HCT116 (cell line): Measurements from ENCODE around the gene GPLD1. TPM values are rescaled to one million over a fixed set of nuclear protein-coding genes. Genes with fewer than 3 reads are reported as not detected.

ENCODE experiments used
- ATAC-seq: fragments of 200-7000 bp; cut with Tn5 transposase; 2 replicates; pipeline ENCODE4 v1.9.1; 2020; ENCODE audit warnings: mild to moderate bottlenecking, moderate library complexity
- BruUV-seq: library from RNA; stranded (reverse); fragments of 400-500 nt; replicated peaks from 2 replicates; lab custom pipeline; 2021; lab: Mats Ljungman, UMichigan
- CTCF ChIA-PET: fragments of 300-600 bp; sonication (Branson Sonifier 250); formaldehyde crosslinking; loops from one replicate; lab custom pipeline; 2021; ENCODE audit warnings: antibody characterized with exemption; lab: Charles Lee
- POLR2A ChIA-PET: fragments of 300-600, 350-600 bp; sonication (Branson Sonifier 250); formaldehyde crosslinking; loops from one replicate; lab custom pipeline; 2021; ENCODE audit warnings: antibody characterized with exemption; lab: Charles Lee
- RAD21 ChIA-PET, 2 experiments: fragments of 300-600 bp; sonication (Branson Sonifier 250); formaldehyde crosslinking; loops; one replicate each; lab custom pipeline; 2023; ENCODE audit warnings: low total read pairs in 2 of 2; ENCODE audit not compliant: uncharacterized antibody in 2 of 2, unreplicated experiment in 2 of 2, low non-redundant PET in 1 of 2; lab: Charles Lee
- DNase-seq: peaks from one replicate; pipeline ENCODE4 v3.0.0-alpha.2; 2010; ENCODE audit warnings: low read depth, low spot score
- H2AFZ ChIP-seq: fragments of 200-600 bp; shearing (Covaris generic), sonication (generic); 2 replicates; pipeline ENCODE4 v1.6.1; 2017; ENCODE audit warnings: low read depth, mixed run types, mixed read lengths, antibody characterized with exemption, low read length; ENCODE audit not compliant: poor library complexity, severe bottlenecking
- H3K27ac ChIP-seq: 2 replicates; pipeline ENCODE4 v1.5.1; 2012; ENCODE audit warnings: low read depth, low read length
- H3K27me3 ChIP-seq: fragments of 200-600 bp; sonication (generic); 2 replicates; pipeline ENCODE4 v1.6.1; 2016; ENCODE audit warnings: mixed run types, low read length, mixed read lengths; ENCODE audit not compliant: insufficient read depth
- H3K36me3 ChIP-seq, 2 experiments: fragments of 200-500 bp in 1 of 2; fragments of 200-600 bp in 1 of 2; sonication (Bioruptor generic) in 1 of 2; sonication (generic) in 1 of 2; 2 replicates each; pipeline versions ENCODE4 v1.5.1 to v1.6.1; 2014 to 2016; ENCODE audit warnings: low read length in 2 of 2, inconsistent platforms in 1 of 2, mixed read lengths in 1 of 2, mixed run types in 1 of 2; ENCODE audit not compliant: insufficient read depth in 2 of 2, control insufficient read depth in 1 of 2
- H3K4me1 ChIP-seq, 2 experiments: fragments of 200-600 bp in 1 of 2; sonication (generic) in 1 of 2; 2 replicates each; pipeline versions ENCODE4 v1.5.1 to v1.6.1; 2012 to 2017; ENCODE audit warnings: low read length in 2 of 2, inconsistent platforms in 1 of 2, mild to moderate bottlenecking in 1 of 2, mixed read lengths in 1 of 2, mixed run types in 1 of 2, moderate library complexity in 1 of 2; ENCODE audit not compliant: insufficient read depth in 2 of 2, control insufficient read depth in 1 of 2
- H3K4me2 ChIP-seq: fragments of 200-600 bp; sonication (generic); 2 replicates; pipeline ENCODE4 v1.6.1; 2017; ENCODE audit warnings: mixed run types, low read length, mixed read lengths
- H3K4me3 ChIP-seq, 2 experiments: fragments of 200-600 bp in 1 of 2; sonication (generic) in 1 of 2; replicated peaks in 1 of 2; 2 replicates each; pipeline ENCODE4 v1.5.1; 2011 to 2016; ENCODE audit warnings: low read length in 2 of 2, control low read depth in 1 of 2, low read depth in 1 of 2, mild to moderate bottlenecking in 1 of 2, mixed read lengths in 1 of 2, mixed run types in 1 of 2
- H3K79me2 ChIP-seq: fragments of 200-600 bp; sonication (generic); 2 replicates; pipeline ENCODE4 v1.6.1; 2017; ENCODE audit warnings: mild to moderate bottlenecking, mixed run types, low read length, moderate library complexity, mixed read lengths; ENCODE audit not compliant: insufficient read depth
- H3K9ac ChIP-seq: fragments of 200-600 bp; sonication (generic); 2 replicates; pipeline ENCODE4 v1.6.1; 2016; ENCODE audit warnings: low read length, mixed read lengths
- H3K9me2 ChIP-seq: fragments of 200-600 bp; sonication (generic), shearing (Covaris generic); 2 replicates; pipeline ENCODE4 v1.6.1; 2017; ENCODE audit warnings: mixed run types, mild to moderate bottlenecking, moderate library complexity; ENCODE audit not compliant: insufficient read depth
- H3K9me3 ChIP-seq, 2 experiments: fragments of 200-500 bp in 1 of 2; fragments of 200-600 bp in 1 of 2; sonication (Bioruptor generic) in 1 of 2; sonication (generic) in 1 of 2; 2 replicates each; pipeline ENCODE4 v1.6.1; 2014 to 2017; ENCODE audit warnings: low read length in 2 of 2, mixed read lengths in 2 of 2, inconsistent platforms in 1 of 2, low read depth in 1 of 2, mild to moderate bottlenecking in 1 of 2, mixed run types in 1 of 2, moderate library complexity in 1 of 2; ENCODE audit not compliant: control insufficient read depth in 1 of 2, insufficient read depth in 1 of 2
- H4K20me1 ChIP-seq: fragments of 200-600 bp; sonication (generic), shearing (Covaris generic); 2 replicates; pipeline ENCODE4 v1.6.1; 2017; ENCODE audit warnings: mixed run types, mild to moderate bottlenecking, moderate library complexity; ENCODE audit not compliant: insufficient read depth
- CBX3 ChIP-seq: IDR thresholded peaks from 2 replicates; pipeline ENCODE4 v1.6.1; 2012; ENCODE audit warnings: low read depth
- CTCF ChIP-seq, 3 experiments: fragments of 200-600 bp in 1 of 3; sonication (generic) in 1 of 3; IDR thresholded peaks in 2 of 3; conservative IDR thresholded peaks in 1 of 3; 2 replicates each; pipeline ENCODE4 v1.5.1; 2012 to 2017; ENCODE audit warnings: low read depth in 2 of 3, low read length in 2 of 3, antibody characterized with exemption in 1 of 3, borderline replicate concordance in 1 of 3, control low read depth in 1 of 3, mild to moderate bottlenecking in 1 of 3, mixed read lengths in 1 of 3, mixed run types in 1 of 3, moderate library complexity in 1 of 3; ENCODE audit not compliant: insufficient read depth in 1 of 3
- ELF1 ChIP-seq: IDR thresholded peaks from 2 replicates; pipeline ENCODE4 v1.6.1; 2012; ENCODE audit warnings: low read depth, borderline replicate concordance
- EZH2 ChIP-seq: fragments of 200-600 bp; sonication (generic); IDR thresholded peaks from 2 replicates; pipeline ENCODE4 v1.6.1; 2017; ENCODE audit warnings: antibody characterized with exemption, mixed run types
- EZH2phosphoT487 ChIP-seq: fragments of 200-600 bp; IDR thresholded peaks from 2 replicates; pipeline ENCODE4 v1.6.1; 2018; ENCODE audit warnings: antibody characterized with exemption, borderline replicate concordance
- FOSL1 ChIP-seq: IDR thresholded peaks from 2 replicates; pipeline ENCODE4 v1.6.1; 2012; ENCODE audit warnings: low read depth
- JUND ChIP-seq: IDR thresholded peaks from 2 replicates; pipeline ENCODE4 v1.6.1; 2012
- MAX ChIP-seq: IDR thresholded peaks from 2 replicates; pipeline ENCODE4 v1.6.1; 2012
- POLR2A ChIP-seq: IDR thresholded peaks from 2 replicates; pipeline ENCODE4 v1.7.0; 2011; ENCODE audit warnings: borderline replicate concordance; ENCODE audit not compliant: insufficient read depth, insufficient read length; ENCODE audit errors: extremely low read depth
- POLR2AphosphoS5 ChIP-seq: IDR thresholded peaks from 2 replicates; pipeline ENCODE4 v1.6.1; 2011; ENCODE audit warnings: mild to moderate bottlenecking, low read depth, low read length, moderate library complexity
- RAD21 ChIP-seq: IDR thresholded peaks from 2 replicates; pipeline ENCODE4 v1.6.1; 2012; ENCODE audit warnings: low read depth, mild to moderate bottlenecking
- SIN3A ChIP-seq: IDR thresholded peaks from 2 replicates; pipeline ENCODE4 v1.6.1; 2012; ENCODE audit warnings: low read depth
- SP1 ChIP-seq: IDR thresholded peaks from 2 replicates; pipeline ENCODE4 v1.6.1; 2012; ENCODE audit warnings: low read depth
- SRF ChIP-seq: IDR thresholded peaks from 2 replicates; pipeline ENCODE4 v1.6.1; 2012; ENCODE audit warnings: low read depth
- ZFX ChIP-seq: fragments of 450-650 bp; IDR thresholded peaks from 2 replicates; pipeline ENCODE4 v1.6.1; 2017
- intact Hi-C: fragments of 100-400 bp; cut with micrococcal nuclease; formaldehyde crosslinking; loops from 2 replicates; pipeline ENCODE4 v1.10.0; 2022
- total RNA-seq: library from RNA; stranded (reverse); gene quantifications from one replicate; pipeline ENCODE4 v1.2.1, GENCODE V29; 2021; ENCODE audit not compliant: unreplicated experiment
- TF ChIP-seq, protein P1 (sequence below): IDR thresholded peaks from 2 replicates; pipeline ENCODE4 v1.6.1; 2012; ENCODE audit warnings: low read depth

The GPLD1 gene
- total RNA-seq, 1 experiment from 2014 or later, result 2.1 TPM

GRCh38 chr6:24458941-24459340 lies 30.4 kb downstream of the GPLD1 start:
- no peak overlapping the region for H3K9ac ChIP-seq
- no peaks in the 10 kb centered on the region for H3K9me2 ChIP-seq
- no peak overlapping the region for H3K4me3 ChIP-seq
- no peaks in the 10 kb centered on the region for H3K9me3 ChIP-seq
- POLR2A ChIA-PET, result no interaction called here
- H3K4me2 ChIP-seq, result no peak overlapping the region
- no peaks in the 10 kb centered on the region for H3K27me3 ChIP-seq
- TF ChIP-seq ZFX, result no peak
- TF ChIP-seq CTCF (IDR thresholded peaks at IDR 0.05 in 2 of 3, conservative IDR thresholded peaks at IDR 0.05 in 1 of 3; ENCODE audit: borderline replicate concordance in 1 of 3, insufficient read depth in 1 of 3, low read depth in 2 of 3, low read length in 2 of 3), result no peak
- TF ChIP-seq RAD21, result no peak
- no peak for TF ChIP-seq SRF
- TF ChIP-seq, protein P1, sequence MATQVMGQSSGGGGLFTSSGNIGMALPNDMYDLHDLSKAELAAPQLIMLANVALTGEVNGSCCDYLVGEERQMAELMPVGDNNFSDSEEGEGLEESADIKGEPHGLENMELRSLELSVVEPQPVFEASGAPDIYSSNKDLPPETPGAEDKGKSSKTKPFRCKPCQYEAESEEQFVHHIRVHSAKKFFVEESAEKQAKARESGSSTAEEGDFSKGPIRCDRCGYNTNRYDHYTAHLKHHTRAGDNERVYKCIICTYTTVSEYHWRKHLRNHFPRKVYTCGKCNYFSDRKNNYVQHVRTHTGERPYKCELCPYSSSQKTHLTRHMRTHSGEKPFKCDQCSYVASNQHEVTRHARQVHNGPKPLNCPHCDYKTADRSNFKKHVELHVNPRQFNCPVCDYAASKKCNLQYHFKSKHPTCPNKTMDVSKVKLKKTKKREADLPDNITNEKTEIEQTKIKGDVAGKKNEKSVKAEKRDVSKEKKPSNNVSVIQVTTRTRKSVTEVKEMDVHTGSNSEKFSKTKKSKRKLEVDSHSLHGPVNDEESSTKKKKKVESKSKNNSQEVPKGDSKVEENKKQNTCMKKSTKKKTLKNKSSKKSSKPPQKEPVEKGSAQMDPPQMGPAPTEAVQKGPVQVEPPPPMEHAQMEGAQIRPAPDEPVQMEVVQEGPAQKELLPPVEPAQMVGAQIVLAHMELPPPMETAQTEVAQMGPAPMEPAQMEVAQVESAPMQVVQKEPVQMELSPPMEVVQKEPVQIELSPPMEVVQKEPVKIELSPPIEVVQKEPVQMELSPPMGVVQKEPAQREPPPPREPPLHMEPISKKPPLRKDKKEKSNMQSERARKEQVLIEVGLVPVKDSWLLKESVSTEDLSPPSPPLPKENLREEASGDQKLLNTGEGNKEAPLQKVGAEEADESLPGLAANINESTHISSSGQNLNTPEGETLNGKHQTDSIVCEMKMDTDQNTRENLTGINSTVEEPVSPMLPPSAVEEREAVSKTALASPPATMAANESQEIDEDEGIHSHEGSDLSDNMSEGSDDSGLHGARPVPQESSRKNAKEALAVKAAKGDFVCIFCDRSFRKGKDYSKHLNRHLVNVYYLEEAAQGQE, result no peak
- no peak for TF ChIP-seq FOSL1
- TF ChIP-seq EZH2, result no peak
- TF ChIP-seq JUND, result no peak
- TF ChIP-seq EZH2phosphoT487, result no peak
- no peak for TF ChIP-seq ELF1
- TF ChIP-seq CBX3, result no peak
- TF ChIP-seq MAX, result no peak
- no peak for TF ChIP-seq SIN3A
- no peak for TF ChIP-seq POLR2AphosphoS5
- TF ChIP-seq POLR2A, result no peak
- TF ChIP-seq SP1, result no peak
- intact Hi-C loops, result no loop called here
- no peak overlapping the region for H3K27ac ChIP-seq
- H3K4me1 ChIP-seq, result no peaks in the 10 kb centered on the region
- H4K20me1 ChIP-seq, result no peaks in the 10 kb centered on the region
- CTCF ChIA-PET, result no interaction called here
- no TSS peak for BruUV-seq
- no peaks in the 10 kb centered on the region for H3K36me3 ChIP-seq
- no peaks in the 10 kb centered on the region for H3K79me2 ChIP-seq
- RAD21 ChIA-PET, result no interaction called here
- ATAC-seq (no peak), DNase-seq (no peak)
- no peak overlapping the region for H2AFZ ChIP-seq
